NCI-H187 (cell line): ENCODE results near the gene DOK3.

Experiments
- DNase-seq, 2 experiments: peaks; one replicate each; lab custom pipeline; 2025; lab: John Stamatoyannopoulos, UW

Gene DOK3

GRCh38 chr5:177479774-177480173 is 29.9 kb downstream of the DOK3 start:
- no peak for DNase-seq

GRCh38 chr5:177478711-177479646 is 30.6 kb downstream of the DOK3 start:
- DNase-seq = no peak

- DNase-seq = no peak
These were observed 31.7 kb downstream of the DOK3 start for GRCh38 chr5:177477701-177478477.

- DNase-seq = no peak
These were observed 32.9 kb downstream of the DOK3 start for GRCh38 chr5:177476531-177477233.

- no peak for DNase-seq
These were observed 33.8 kb downstream of the DOK3 start for GRCh38 chr5:177475563-177476427.

- no peak for DNase-seq
These were observed 34.6 kb downstream of the DOK3 start for GRCh38 chr5:177474846-177475562.

- no peak for DNase-seq
These were observed 35.6 kb downstream of the DOK3 start for GRCh38 chr5:177474002-177474476.

GRCh38 chr5:177473443-177474001 is 36.1 kb downstream of the DOK3 start, which contains the start of gene DBN1:
TSS of gene DBN1 (minus strand) at chr5:177473634. CDS start at chr5:177473521, 113 bp downstream.
- DNase-seq = peak; percentile 25

- peak in 1 of 2 experiments; percentile 31 for DNase-seq
These were observed 36.9 kb downstream of the DOK3 start for GRCh38 chr5:177472460-177473442.

- no peak for DNase-seq
These were observed 37.8 kb downstream of the DOK3 start for GRCh38 chr5:177471610-177472356.

GRCh38 chr5:177470759-177471536 is 38.7 kb downstream of the DOK3 start:
- DNase-seq = no peak

- no peak for DNase-seq
These were observed 39.7 kb downstream of the DOK3 start for GRCh38 chr5:177469750-177470525.

- no peak for DNase-seq
These were observed 40.7 kb downstream of the DOK3 start for GRCh38 chr5:177468685-177469628.

- DNase-seq = no peak
These were observed 41.3 kb downstream of the DOK3 start for GRCh38 chr5:177468329-177468684.

GRCh38 chr5:177467436-177467835 is 42.2 kb downstream of the DOK3 start:
- DNase-seq = no peak
